Thymus (tissue), 11 donors: ENCODE measurements around the gene MLX. TPM values are rescaled to one million over a fixed set of nuclear protein-coding genes. Genes with fewer than 3 reads are reported as not detected.

Source experiments
- DNase-seq, 9 donors: peaks; one replicate each; pipeline ENCODE4 v3.0.0-alpha.2; 2013; ENCODE audit warnings: low spot score in 9 of 9, low read depth in 6 of 9, missing footprints in 1 of 9
- H3K27ac ChIP-seq, 2 donors: one replicate each; pipeline ENCODE4 v1.5.1; 2013; ENCODE audit warnings: control low read depth in 1 of 2, low read depth in 1 of 2, low read length in 1 of 2, mild to moderate bottlenecking in 1 of 2, moderate library complexity in 1 of 2
- H3K27me3 ChIP-seq, 2 donors: one replicate each; pipeline ENCODE4 v1.5.1; 2013; ENCODE audit warnings: low read length in 1 of 2; ENCODE audit not compliant: control insufficient read depth in 2 of 2, insufficient read depth in 1 of 2
- H3K36me3 ChIP-seq, 2 donors: one replicate each; pipeline ENCODE4 v1.5.1; 2013; ENCODE audit warnings: low read length in 1 of 2, mild to moderate bottlenecking in 1 of 2, moderate library complexity in 1 of 2; ENCODE audit not compliant: control insufficient read depth in 2 of 2, insufficient read depth in 2 of 2
- H3K4me1 ChIP-seq, 2 donors: one replicate each; pipeline ENCODE4 v1.5.1; 2013; ENCODE audit warnings: low read length in 2 of 2; ENCODE audit not compliant: control insufficient read depth in 2 of 2, insufficient read depth in 2 of 2
- H3K4me3 ChIP-seq, 2 donors: one replicate each; pipeline ENCODE4 v1.5.1; 2013; ENCODE audit warnings: low read length in 2 of 2, control low read depth in 1 of 2, mild to moderate bottlenecking in 1 of 2
- H3K9me3 ChIP-seq, 2 donors: one replicate each; pipeline ENCODE4 v1.5.1; 2013; ENCODE audit warnings: low read length in 1 of 2, mild to moderate bottlenecking in 1 of 2; ENCODE audit not compliant: control insufficient read depth in 2 of 2, insufficient read depth in 1 of 2
- WGBS: extraction: QIAGEN DNeasy Blood & Tissue Kit; methylation state at CpG from one replicate; pipeline ENCODE4 v1.1.7; 2013; 5-methylcytosine and 5-hydroxymethylcytosine counted together
- polyA plus RNA-seq: library from polyadenylated mRNA; stranded (reverse); fragments of 200-250 nt; gene quantifications from one replicate; pipeline ENCODE4 v1.2.3, GENCODE V29; 2013
- total RNA-seq: library from RNA; stranded (reverse); fragments of 120-200 nt; gene quantifications from one replicate; pipeline ENCODE4 v1.2.4, GENCODE V29; 2013
- donor health status: healthy.

The MLX gene
- total and polyA plus RNA-seq, 2 donors, result 29.3 to 45.2 TPM

GRCh38 chr17:42566215-42566882 is 551 bp upstream of the MLX start:
- Histone ChIP-seq H3K27ac (peak overlapping the region; percentile 85 to 92), H3K4me3 (peak overlapping the region; percentile 83 to 84), H3K27me3 (no peaks in the 10 kb centered on the region), H3K4me1 (peaks cover 22 to 40% of the 10 kb centered on the region in 2 donors), H3K9me3 (no peaks in the 10 kb centered on the region), H3K36me3 (peaks cover 47 to 61% of the 10 kb centered on the region in 2 donors)
- 64% methylated on average over 28 of the region's 28 CpGs for WGBS
- no peak for DNase-seq

- H3K27me3 ChIP-seq, result no peaks in the 10 kb centered on the region
- DNase-seq, result no peak
- H3K36me3 ChIP-seq, result peaks cover 69 to 83% of the 10 kb centered on the region in 2 donors
- no peak overlapping the region for H3K4me3 ChIP-seq
- H3K4me1 ChIP-seq, result peaks cover 10 to 22% of the 10 kb centered on the region in 2 donors
- WGBS, result 93% methylated on average over 14 of the region's 14 CpGs
- H3K9me3 ChIP-seq, result no peaks in the 10 kb centered on the region
- no peak overlapping the region for H3K27ac ChIP-seq
These were observed 1.6 kb downstream of the MLX start for GRCh38 chr17:42568341-42569111.

- no peak for DNase-seq
- H3K4me1 ChIP-seq, result peaks cover 8 to 19% of the 10 kb centered on the region in 2 donors
- H3K9me3 ChIP-seq, result no peaks in the 10 kb centered on the region
- WGBS, result 97% methylated on average over 12 of the region's 12 CpGs
- H3K27me3 ChIP-seq, result no peaks in the 10 kb centered on the region
- no peak overlapping the region for H3K4me3 ChIP-seq
- H3K27ac ChIP-seq, result no peak overlapping the region
- peaks cover 56 to 77% of the 10 kb centered on the region in 2 donors for H3K36me3 ChIP-seq
These were observed 4.7 kb downstream of the MLX start for GRCh38 chr17:42571435-42572225.

GRCh38 chr17:42573095-42573494 is 6.2 kb downstream of the MLX start:
- Histone ChIP-seq H3K27me3 (no peaks in the 10 kb centered on the region), H3K9me3 (peaks cover 0 to 6% of the 10 kb centered on the region in 2 donors), H3K4me3 (no peak overlapping the region), H3K27ac (no peak overlapping the region), H3K4me1 (peaks cover 10 to 22% of the 10 kb centered on the region in 2 donors), H3K36me3 (peaks cover 56 to 77% of the 10 kb centered on the region in 2 donors)
- 95% methylated on average over 4 of the region's 4 CpGs for WGBS
- DNase-seq, result no peak

GRCh38 chr17:42574463-42574862 is 7.6 kb downstream of the MLX start:
- Histone ChIP-seq H3K4me3 (no peak overlapping the region), H3K4me1 (peaks cover 10 to 26% of the 10 kb centered on the region in 2 donors), H3K36me3 (peaks cover 47 to 67% of the 10 kb centered on the region in 2 donors), H3K27me3 (no peaks in the 10 kb centered on the region), H3K27ac (no peak overlapping the region), H3K9me3 (peaks cover 0 to 7% of the 10 kb centered on the region in 2 donors)
- 94% methylated on average over 3 of the region's 3 CpGs for WGBS
- DNase-seq, result no peak

GRCh38 chr17:42577140-42577531 is 10.2 kb downstream of the MLX start:
- Histone ChIP-seq H3K27ac (peak overlapping the region; percentile 30 to 67), H3K36me3 (peaks cover 50 to 66% of the 10 kb centered on the region in 2 donors), H3K27me3 (no peaks in the 10 kb centered on the region), H3K9me3 (peaks cover 0 to 7% of the 10 kb centered on the region in 2 donors), H3K4me1 (peaks cover 10 to 30% of the 10 kb centered on the region in 2 donors), H3K4me3 (peak overlapping the region; percentile 80 to 94)
- peak in 1 of 9 donors; percentile 35 for DNase-seq
- WGBS, result 10% methylated on average over 18 of the region's 18 CpGs

- Histone ChIP-seq H3K4me3 (peak within 1 kb of the TSS; percentile 80 to 94), H3K36me3 (peaks cover 50 to 66% of the 10 kb centered on the region in 2 donors), H3K27ac (peak within 1 kb of the TSS; percentile 84), H3K9me3 (peaks cover 0 to 7% of the 10 kb centered on the region in 2 donors), H3K27me3 (no peaks in the 10 kb centered on the region), H3K4me1 (peaks cover 10 to 30% of the 10 kb centered on the region in 2 donors)
- DNase-seq, result peak; percentile 75 to 94 (median 83)
- under 1% methylated on average over 52 of the region's 52 CpGs for WGBS
These were observed 10.8 kb downstream of the MLX start, which contains the start of gene PSMC3IP for GRCh38 chr17:42577532-42578281. TSS of gene PSMC3IP (minus strand) at chr17:42577729. CDS start at chr17:42577686, 43 bp downstream.

GRCh38 chr17:42578282-42578869 is 11.5 kb downstream of the MLX start:
- H3K4me1 ChIP-seq, result peaks cover 10 to 30% of the 10 kb centered on the region in 2 donors
- peak in 7 of 9 donors; percentile 53 to 85 (median 70) for DNase-seq
- peak overlapping the region; percentile 80 to 94 for H3K4me3 ChIP-seq
- H3K27ac ChIP-seq, result peak overlapping the region; percentile 47 to 84
- H3K36me3 ChIP-seq, result peaks cover 49 to 66% of the 10 kb centered on the region in 2 donors
- under 1% methylated on average over 20 of the region's 20 CpGs for WGBS
- peaks cover 0 to 7% of the 10 kb centered on the region in 2 donors for H3K9me3 ChIP-seq
- no peaks in the 10 kb centered on the region for H3K27me3 ChIP-seq
